Osteoblast (primary cell): ENCODE data around the gene NFATC3. TPM values are rescaled to one million over a fixed set of nuclear protein-coding genes. Genes with fewer than 3 reads are reported as not detected.

Experiments
- DNase-seq: peaks from one replicate; pipeline ENCODE4 v3.0.0; 2011; ENCODE audit warnings: low spot score, mixed read lengths; ENCODE audit not compliant: insufficient read length; ENCODE audit errors: missing footprints
- H2AFZ ChIP-seq: 2 replicates; pipeline ENCODE4 v1.6.0; 2011; ENCODE audit warnings: mild to moderate bottlenecking, low read length
- H3K27ac ChIP-seq: 2 replicates; pipeline ENCODE4 v1.5.1; 2011; ENCODE audit warnings: mild to moderate bottlenecking, low read depth, low read length, moderate library complexity
- H3K27me3 ChIP-seq: 2 replicates; pipeline ENCODE4 v1.6.0; 2012; ENCODE audit warnings: mild to moderate bottlenecking, control low read depth, inconsistent platforms, low read length, moderate library complexity; ENCODE audit not compliant: insufficient read depth
- H3K36me3 ChIP-seq: 2 replicates; pipeline ENCODE4 v1.5.1; 2011; ENCODE audit warnings: mild to moderate bottlenecking, low read length, control low read depth, moderate library complexity; ENCODE audit not compliant: insufficient read depth
- H3K4me1 ChIP-seq: 2 replicates; pipeline ENCODE4 v1.5.1; 2011; ENCODE audit warnings: mild to moderate bottlenecking, low read length, control low read depth, moderate library complexity; ENCODE audit not compliant: insufficient read depth
- H3K4me2 ChIP-seq: 2 replicates; pipeline ENCODE4 v1.6.0; 2011; ENCODE audit warnings: mild to moderate bottlenecking, low read length; ENCODE audit not compliant: insufficient read depth
- H3K4me3 ChIP-seq: fragments of 200-600 bp; sonication (generic); 3 replicates; pipeline ENCODE4 v1.5.1; 2012; ENCODE audit warnings: mild to moderate bottlenecking, low read length, inconsistent platforms; ENCODE audit not compliant: insufficient read depth
- H3K79me2 ChIP-seq: 2 replicates; pipeline ENCODE4 v1.6.0; 2012; ENCODE audit warnings: mild to moderate bottlenecking, low read length, control low read depth, inconsistent platforms; ENCODE audit not compliant: insufficient read depth
- H3K9me3 ChIP-seq: 2 replicates; pipeline ENCODE4 v1.5.1; 2011; ENCODE audit warnings: low read depth, low read length, control low read depth
- H4K20me1 ChIP-seq: 2 replicates; pipeline ENCODE4 v1.6.0; 2012; ENCODE audit warnings: mild to moderate bottlenecking, low read length, control low read depth; ENCODE audit not compliant: insufficient read depth
- total RNA-seq: library from RNA; depleted of rRNA; stranded (reverse); fragments of >200 nt; gene quantifications from 2 replicates; pipeline ENCODE4 v1.2.3, GENCODE V29; 2012
- TF ChIP-seq, protein P1 (sequence below): IDR thresholded peaks from 2 replicates; pipeline ENCODE4 v1.5.1; 2011; ENCODE audit warnings: mild to moderate bottlenecking, low read depth, low read length, moderate library complexity; ENCODE audit errors: extremely low read depth

The NFATC3 gene
- total RNA-seq, 1 donor, result 36.2 TPM

GRCh38 chr16:68088130-68088972 lies 3.2 kb downstream of the NFATC3 start:
- peak overlapping the region; percentile 90 for H3K4me2 ChIP-seq
- H3K27ac ChIP-seq, result no peak overlapping the region
- no peaks in the 10 kb centered on the region for H3K27me3 ChIP-seq
- DNase-seq, result no peak
- H4K20me1 ChIP-seq, result peaks cover 9% of the 10 kb centered on the region
- peaks cover 74% of the 10 kb centered on the region for H3K79me2 ChIP-seq
- peaks cover 36% of the 10 kb centered on the region for H3K4me1 ChIP-seq
- no peaks in the 10 kb centered on the region for H3K9me3 ChIP-seq
- H2AFZ ChIP-seq, result no peak overlapping the region
- TF ChIP-seq, protein P1, sequence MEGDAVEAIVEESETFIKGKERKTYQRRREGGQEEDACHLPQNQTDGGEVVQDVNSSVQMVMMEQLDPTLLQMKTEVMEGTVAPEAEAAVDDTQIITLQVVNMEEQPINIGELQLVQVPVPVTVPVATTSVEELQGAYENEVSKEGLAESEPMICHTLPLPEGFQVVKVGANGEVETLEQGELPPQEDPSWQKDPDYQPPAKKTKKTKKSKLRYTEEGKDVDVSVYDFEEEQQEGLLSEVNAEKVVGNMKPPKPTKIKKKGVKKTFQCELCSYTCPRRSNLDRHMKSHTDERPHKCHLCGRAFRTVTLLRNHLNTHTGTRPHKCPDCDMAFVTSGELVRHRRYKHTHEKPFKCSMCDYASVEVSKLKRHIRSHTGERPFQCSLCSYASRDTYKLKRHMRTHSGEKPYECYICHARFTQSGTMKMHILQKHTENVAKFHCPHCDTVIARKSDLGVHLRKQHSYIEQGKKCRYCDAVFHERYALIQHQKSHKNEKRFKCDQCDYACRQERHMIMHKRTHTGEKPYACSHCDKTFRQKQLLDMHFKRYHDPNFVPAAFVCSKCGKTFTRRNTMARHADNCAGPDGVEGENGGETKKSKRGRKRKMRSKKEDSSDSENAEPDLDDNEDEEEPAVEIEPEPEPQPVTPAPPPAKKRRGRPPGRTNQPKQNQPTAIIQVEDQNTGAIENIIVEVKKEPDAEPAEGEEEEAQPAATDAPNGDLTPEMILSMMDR, result no peak
- H3K36me3 ChIP-seq, result no peaks in the 10 kb centered on the region
- H3K4me3 ChIP-seq, result no peak overlapping the region

GRCh38 chr16:68089067-68089466 lies 3.9 kb downstream of the NFATC3 start:
- H4K20me1 ChIP-seq, result peaks cover 11% of the 10 kb centered on the region
- no peaks in the 10 kb centered on the region for H3K27me3 ChIP-seq
- TF ChIP-seq, protein P1, result no peak
- DNase-seq, result peak; percentile 11
- H3K4me2 ChIP-seq, result no peak overlapping the region
- no peak overlapping the region for H2AFZ ChIP-seq
- peaks cover 81% of the 10 kb centered on the region for H3K79me2 ChIP-seq
- H3K36me3 ChIP-seq, result no peaks in the 10 kb centered on the region
- H3K4me3 ChIP-seq, result no peak overlapping the region
- H3K27ac ChIP-seq, result no peak overlapping the region
- H3K4me1 ChIP-seq, result peaks cover 34% of the 10 kb centered on the region
- no peaks in the 10 kb centered on the region for H3K9me3 ChIP-seq

- Histone ChIP-seq H3K36me3 (no peaks in the 10 kb centered on the region), H3K4me2 (peak overlapping the region; percentile 38), H3K79me2 (peaks cover 92% of the 10 kb centered on the region), H3K27ac (no peak overlapping the region), H2AFZ (no peak overlapping the region), H3K4me3 (no peak overlapping the region), H3K27me3 (no peaks in the 10 kb centered on the region), H4K20me1 (peaks cover 12% of the 10 kb centered on the region), H3K4me1 (peaks cover 32% of the 10 kb centered on the region), H3K9me3 (no peaks in the 10 kb centered on the region)
- TF ChIP-seq, protein P1, result no peak
- no peak for DNase-seq
Observed at GRCh38 chr16:68090130-68090529, 5.0 kb downstream of the NFATC3 start.

GRCh38 chr16:68090533-68090932 lies 5.4 kb downstream of the NFATC3 start:
- TF ChIP-seq, protein P1, result no peak
- peaks cover 96% of the 10 kb centered on the region for H3K79me2 ChIP-seq
- no peak overlapping the region for H3K4me3 ChIP-seq
- no peak overlapping the region for H2AFZ ChIP-seq
- peak overlapping the region; percentile 38 for H3K4me2 ChIP-seq
- H3K27ac ChIP-seq, result peak overlapping the region; percentile 10
- peaks cover 12% of the 10 kb centered on the region for H4K20me1 ChIP-seq
- no peaks in the 10 kb centered on the region for H3K36me3 ChIP-seq
- no peaks in the 10 kb centered on the region for H3K27me3 ChIP-seq
- no peak for DNase-seq
- H3K9me3 ChIP-seq, result no peaks in the 10 kb centered on the region
- H3K4me1 ChIP-seq, result peaks cover 32% of the 10 kb centered on the region
